Ovary (tissue), 3 donors: ENCODE measurements around the gene GATAD2A.

Experiments
- EP300 ChIP-seq: sonication (generic); formaldehyde crosslinking; IDR thresholded peaks from one replicate; pipeline ENCODE4 v1.6.1; 2017; ENCODE audit warnings: antibody characterized with exemption
- POLR2A ChIP-seq: fragments of 450-650 bp; IDR thresholded peaks from one replicate; pipeline ENCODE4 v1.6.1; 2017; ENCODE audit warnings: antibody characterized with exemption, mild to moderate bottlenecking, moderate library complexity
- TF ChIP-seq, protein P1 (sequence below), 3 donors: fragments of 450-650 bp in 2 of 3; fragments of 200-600 bp in 1 of 3; IDR thresholded peaks; one replicate each; pipeline versions ENCODE4 v1.5.1 to v1.8.0; 2016 to 2022; ENCODE audit warnings: antibody characterized with exemption in 3 of 3, mild to moderate bottlenecking in 1 of 3
- donor health status: DM: no; HTN: no; CAD: no.

DNA sequence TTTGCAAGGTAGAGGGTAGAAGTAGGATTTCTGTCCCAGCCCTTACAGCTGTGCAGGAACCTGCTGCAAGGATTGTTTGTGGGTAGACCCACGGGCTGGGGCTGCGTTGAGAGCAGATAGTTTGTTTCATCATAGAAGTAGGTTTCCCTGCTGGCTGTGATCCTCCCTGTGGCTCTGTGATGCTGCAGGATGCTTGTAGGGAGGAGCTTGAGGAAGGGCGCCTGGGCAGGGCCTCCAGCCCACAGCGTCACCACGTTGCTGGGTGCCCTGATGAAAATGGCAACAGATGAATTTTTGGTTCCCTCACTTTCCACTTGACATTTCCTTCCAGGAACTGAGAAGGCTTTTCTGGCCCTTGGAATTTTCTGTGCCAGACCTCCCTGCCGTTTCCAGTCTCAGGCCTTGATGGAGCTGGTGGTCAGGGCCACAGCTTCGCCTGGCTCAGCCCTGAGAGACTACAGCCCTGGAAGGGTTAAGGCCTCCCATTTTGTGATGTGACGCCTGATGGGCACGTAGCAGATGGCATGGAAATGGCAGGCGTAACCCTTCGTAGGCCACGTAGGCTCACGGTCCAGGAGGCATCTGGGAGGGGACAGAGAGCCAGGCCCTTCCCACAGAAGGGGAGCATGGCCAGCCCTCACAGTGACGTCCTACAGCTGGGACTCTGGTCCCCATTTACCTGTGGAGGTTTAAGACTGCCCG lies 42.2 kb downstream of the GATAD2A start:
- TF ChIP-seq POLR2A = no peak
- TF ChIP-seq, protein P1, sequence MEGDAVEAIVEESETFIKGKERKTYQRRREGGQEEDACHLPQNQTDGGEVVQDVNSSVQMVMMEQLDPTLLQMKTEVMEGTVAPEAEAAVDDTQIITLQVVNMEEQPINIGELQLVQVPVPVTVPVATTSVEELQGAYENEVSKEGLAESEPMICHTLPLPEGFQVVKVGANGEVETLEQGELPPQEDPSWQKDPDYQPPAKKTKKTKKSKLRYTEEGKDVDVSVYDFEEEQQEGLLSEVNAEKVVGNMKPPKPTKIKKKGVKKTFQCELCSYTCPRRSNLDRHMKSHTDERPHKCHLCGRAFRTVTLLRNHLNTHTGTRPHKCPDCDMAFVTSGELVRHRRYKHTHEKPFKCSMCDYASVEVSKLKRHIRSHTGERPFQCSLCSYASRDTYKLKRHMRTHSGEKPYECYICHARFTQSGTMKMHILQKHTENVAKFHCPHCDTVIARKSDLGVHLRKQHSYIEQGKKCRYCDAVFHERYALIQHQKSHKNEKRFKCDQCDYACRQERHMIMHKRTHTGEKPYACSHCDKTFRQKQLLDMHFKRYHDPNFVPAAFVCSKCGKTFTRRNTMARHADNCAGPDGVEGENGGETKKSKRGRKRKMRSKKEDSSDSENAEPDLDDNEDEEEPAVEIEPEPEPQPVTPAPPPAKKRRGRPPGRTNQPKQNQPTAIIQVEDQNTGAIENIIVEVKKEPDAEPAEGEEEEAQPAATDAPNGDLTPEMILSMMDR (IDR thresholded peaks at IDR 0.05) = no peak
- TF ChIP-seq EP300 = no peak
